ENCODE results near the gene SPINK1.

The SPINK1 gene

DNA sequence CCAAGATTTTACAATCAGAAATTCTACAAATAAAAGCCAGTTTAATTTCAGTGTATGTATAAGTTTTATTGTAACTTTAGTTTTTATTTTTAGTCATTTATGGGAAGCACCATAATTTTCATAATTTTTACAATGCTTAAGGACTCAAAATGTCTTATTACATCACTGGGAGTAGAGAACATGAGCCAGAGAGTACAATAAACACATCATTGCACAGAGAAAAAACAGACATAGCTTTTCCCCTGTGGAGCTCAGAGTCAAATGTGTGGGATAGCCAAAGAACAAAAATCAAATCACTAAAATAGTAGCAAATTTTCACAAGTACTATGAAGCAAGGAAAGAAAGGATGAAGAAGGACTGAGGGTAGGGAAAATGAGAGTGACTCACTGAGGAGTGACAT, 43.4 kb downstream of the SPINK1 start:
- no peak for TF ChIP-seq SIN3A (IDR thresholded peaks at IDR 0.05; ENCODE audit: borderline replicate concordance, insufficient read depth, low read length)
- TF ChIP-seq, protein P1, sequence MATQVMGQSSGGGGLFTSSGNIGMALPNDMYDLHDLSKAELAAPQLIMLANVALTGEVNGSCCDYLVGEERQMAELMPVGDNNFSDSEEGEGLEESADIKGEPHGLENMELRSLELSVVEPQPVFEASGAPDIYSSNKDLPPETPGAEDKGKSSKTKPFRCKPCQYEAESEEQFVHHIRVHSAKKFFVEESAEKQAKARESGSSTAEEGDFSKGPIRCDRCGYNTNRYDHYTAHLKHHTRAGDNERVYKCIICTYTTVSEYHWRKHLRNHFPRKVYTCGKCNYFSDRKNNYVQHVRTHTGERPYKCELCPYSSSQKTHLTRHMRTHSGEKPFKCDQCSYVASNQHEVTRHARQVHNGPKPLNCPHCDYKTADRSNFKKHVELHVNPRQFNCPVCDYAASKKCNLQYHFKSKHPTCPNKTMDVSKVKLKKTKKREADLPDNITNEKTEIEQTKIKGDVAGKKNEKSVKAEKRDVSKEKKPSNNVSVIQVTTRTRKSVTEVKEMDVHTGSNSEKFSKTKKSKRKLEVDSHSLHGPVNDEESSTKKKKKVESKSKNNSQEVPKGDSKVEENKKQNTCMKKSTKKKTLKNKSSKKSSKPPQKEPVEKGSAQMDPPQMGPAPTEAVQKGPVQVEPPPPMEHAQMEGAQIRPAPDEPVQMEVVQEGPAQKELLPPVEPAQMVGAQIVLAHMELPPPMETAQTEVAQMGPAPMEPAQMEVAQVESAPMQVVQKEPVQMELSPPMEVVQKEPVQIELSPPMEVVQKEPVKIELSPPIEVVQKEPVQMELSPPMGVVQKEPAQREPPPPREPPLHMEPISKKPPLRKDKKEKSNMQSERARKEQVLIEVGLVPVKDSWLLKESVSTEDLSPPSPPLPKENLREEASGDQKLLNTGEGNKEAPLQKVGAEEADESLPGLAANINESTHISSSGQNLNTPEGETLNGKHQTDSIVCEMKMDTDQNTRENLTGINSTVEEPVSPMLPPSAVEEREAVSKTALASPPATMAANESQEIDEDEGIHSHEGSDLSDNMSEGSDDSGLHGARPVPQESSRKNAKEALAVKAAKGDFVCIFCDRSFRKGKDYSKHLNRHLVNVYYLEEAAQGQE (IDR thresholded peaks at IDR 0.05; ENCODE audit: insufficient read depth in 1 of 2, low read depth in 2 of 2, low read length in 2 of 2): no peak
- no peak for TF ChIP-seq TAF1 (IDR thresholded peaks at IDR 0.05; ENCODE audit: borderline replicate concordance, insufficient read depth, low read length)
- TF ChIP-seq POLR2AphosphoS5 (IDR thresholded peaks at IDR 0.05; ENCODE audit: low read depth, low read length): no peak
- TF ChIP-seq FOXP2 (optimal IDR thresholded peaks at IDR 0.05; ENCODE audit: borderline replicate concordance, extremely low read depth, extremely low read length, insufficient read depth): no peak

DNA sequence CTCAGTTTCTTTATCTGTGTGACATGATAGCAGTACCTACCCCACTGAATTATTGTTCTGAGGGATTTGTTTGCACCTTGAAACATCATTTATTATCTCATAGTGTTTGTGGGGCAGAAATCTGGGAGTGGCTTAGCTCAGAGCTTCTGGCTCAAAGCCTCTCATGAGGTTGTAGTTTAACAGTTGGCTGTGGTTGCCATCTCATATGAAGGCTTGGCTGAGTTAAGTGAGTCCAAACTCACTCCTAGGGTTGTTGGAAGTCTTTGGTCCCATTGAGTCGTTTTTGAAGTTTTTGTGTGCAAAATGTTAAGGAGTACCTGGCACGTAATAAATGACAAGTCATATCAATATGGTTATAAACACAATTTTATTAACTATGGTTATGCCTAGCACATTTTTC, 45.3 kb downstream of the SPINK1 start:
- TF ChIP-seq SIN3A (IDR thresholded peaks at IDR 0.05; ENCODE audit: borderline replicate concordance, insufficient read depth, low read length) (no peak), POLR2AphosphoS5 (IDR thresholded peaks at IDR 0.05; ENCODE audit: low read depth, low read length) (no peak), TAF1 (IDR thresholded peaks at IDR 0.05; ENCODE audit: borderline replicate concordance, insufficient read depth, low read length) (no peak), FOXP2 (optimal IDR thresholded peaks at IDR 0.05; ENCODE audit: borderline replicate concordance, extremely low read depth, extremely low read length, insufficient read depth) (no peak)
- TF ChIP-seq, protein P1 (IDR thresholded peaks at IDR 0.05; ENCODE audit: insufficient read depth in 1 of 2, low read depth in 2 of 2, low read length in 2 of 2): no peak

DNA sequence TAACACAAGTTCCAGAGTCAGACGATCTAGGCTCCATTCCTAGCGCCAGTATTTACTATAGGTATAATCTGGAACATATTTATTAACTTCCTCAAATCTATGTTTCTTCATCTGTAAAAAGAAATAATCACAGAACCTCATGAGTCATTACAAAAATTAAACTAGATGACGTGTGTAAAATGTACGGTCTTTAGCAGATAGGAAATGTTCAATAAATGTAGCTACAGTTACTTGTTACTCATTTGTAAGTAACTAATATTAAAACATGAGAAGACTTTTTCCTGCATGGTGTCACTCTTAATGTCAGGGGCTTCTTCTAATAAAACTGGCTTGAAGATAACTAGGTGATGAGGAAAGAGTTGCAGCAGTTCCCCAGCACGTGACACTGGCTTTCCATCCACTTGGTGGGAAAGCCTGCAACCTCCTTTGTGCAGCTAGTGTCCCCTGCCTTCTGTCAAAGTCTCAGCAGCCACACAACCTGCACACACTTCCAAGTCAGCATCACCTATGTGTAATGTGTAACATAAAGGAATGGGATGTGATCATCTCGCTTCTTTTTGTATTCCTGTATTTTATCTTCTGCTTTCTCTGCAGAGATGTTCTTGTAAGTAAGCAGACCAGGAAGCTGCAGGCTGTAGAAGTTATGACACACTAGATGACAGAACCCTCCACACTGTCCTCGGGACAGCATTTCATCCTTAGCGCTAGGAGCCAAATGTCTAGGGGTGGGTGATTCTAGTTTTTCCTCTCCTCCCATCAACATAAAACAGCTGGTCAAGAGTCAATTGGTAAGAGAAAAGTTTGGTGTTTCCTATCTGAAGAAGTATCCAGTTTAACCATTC, 47.1 kb downstream of the SPINK1 start:
- TF ChIP-seq FOXP2 (optimal IDR thresholded peaks at IDR 0.05; ENCODE audit: borderline replicate concordance, extremely low read depth, extremely low read length, insufficient read depth) (no peak), POLR2AphosphoS5 (IDR thresholded peaks at IDR 0.05; ENCODE audit: low read depth, low read length) (no peak), SIN3A (IDR thresholded peaks at IDR 0.05; ENCODE audit: borderline replicate concordance, insufficient read depth, low read length) (no peak), TAF1 (IDR thresholded peaks at IDR 0.05; ENCODE audit: borderline replicate concordance, insufficient read depth, low read length) (no peak)
- TF ChIP-seq, protein P1 (IDR thresholded peaks at IDR 0.05; ENCODE audit: insufficient read depth in 1 of 2, low read depth in 2 of 2, low read length in 2 of 2): no peak

DNA sequence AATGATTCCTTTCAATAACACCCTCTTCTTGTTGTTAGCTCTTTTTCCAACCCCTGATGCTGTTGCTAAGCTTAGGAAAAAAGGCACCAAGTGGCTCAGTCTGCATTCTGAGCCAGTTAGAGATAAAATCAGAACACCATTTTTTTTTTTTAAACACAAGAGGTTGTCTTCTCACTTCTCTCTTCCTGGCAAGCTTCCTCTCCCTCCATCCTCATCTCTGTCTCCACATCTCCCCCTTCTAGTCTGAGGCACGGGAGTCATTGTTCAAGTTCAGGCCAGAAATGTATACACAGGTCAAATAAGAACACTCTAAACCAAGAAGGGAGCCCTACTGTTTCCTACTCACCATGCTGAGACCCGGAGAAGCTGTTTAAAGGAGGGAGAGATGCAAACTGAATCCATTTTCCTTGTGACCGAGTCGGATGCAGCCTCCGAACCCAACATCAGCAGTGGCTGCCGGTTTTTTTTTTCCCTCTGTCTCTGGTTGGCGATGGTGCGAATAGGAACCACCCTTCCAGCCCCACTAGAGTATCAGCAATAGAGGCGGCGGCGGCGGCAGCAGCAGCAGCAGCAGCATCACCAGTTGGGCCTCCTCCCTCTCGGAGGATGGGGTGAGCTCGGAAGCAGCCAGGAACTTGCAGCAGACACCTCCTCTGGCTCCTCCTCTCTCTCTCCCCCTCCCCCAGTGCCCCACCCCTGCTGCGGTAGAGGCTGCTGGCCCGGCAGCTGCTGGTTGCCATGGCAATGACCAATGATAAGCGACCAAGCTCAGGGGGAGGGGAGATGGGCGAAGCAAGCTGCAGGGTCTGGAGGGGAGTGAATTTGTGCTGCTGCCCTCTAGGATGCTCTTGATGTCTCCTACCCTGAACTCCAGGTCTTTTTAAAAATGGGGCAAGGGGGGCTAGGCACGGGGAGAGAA, 49.1 kb downstream of the SPINK1 start, which contains the start of gene JAKMIP2:
Gene JAKMIP2 (minus strand): TSS at position 619 of the 919 bp plus-strand sequence. CDS start 110,922 bp downstream, outside the sequence.
- TF ChIP-seq, protein P1 (IDR thresholded peaks at IDR 0.05; ENCODE audit: insufficient read depth in 1 of 2, low read depth in 2 of 2, low read length in 2 of 2): no peak
